ENCODE measurements around the gene RBSN.

DNA sequence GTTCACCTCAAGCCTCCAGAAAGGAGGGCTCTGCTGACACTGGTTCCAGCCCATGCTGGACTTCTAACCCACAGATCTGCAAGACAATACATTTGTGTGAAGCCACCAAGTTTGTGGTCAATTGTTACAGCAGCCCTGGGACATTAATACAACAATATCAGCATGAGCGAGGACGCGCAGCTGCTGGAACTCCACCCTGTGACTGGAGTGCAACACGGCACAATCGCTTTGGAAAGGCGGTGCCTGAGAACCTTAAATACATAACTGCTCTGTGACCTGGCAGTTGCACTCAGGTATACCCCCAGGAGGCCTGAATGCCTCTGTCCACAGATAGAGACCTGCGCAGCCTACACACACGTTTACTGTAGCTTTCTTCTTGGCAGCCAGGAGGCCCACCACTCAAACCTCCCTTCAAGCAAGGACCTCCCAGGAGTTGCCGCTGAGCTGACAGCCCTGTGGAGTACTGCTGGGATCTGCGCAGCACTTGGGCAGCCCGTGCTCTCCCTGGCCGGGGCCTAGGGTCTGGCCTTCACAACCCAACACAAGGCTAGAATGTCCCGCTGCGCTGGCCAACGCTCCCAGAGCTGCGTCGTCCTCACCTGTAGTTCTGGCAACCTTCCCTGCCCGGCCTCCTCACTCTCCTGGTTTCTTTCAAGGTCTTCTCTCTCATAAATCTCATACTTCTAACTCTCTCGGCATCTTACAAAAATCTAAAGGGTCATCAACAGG, 42.1 kb downstream of the RBSN start:
- TF ChIP-seq CTCF (IDR thresholded peaks at IDR 0.05 in 4 of 5, conservative IDR thresholded peaks at IDR 0.05 in 1 of 5) (no peak), POLR2A (IDR thresholded peaks at IDR 0.05) (no peak)
